ENCODE results near the gene MDM2.
"Not testable (repeated sequence)": the region's sequence is repeated elsewhere in the genome, so short reads cannot be mapped to it uniquely, and the experiment has no call there.

Gene MDM2

DNA sequence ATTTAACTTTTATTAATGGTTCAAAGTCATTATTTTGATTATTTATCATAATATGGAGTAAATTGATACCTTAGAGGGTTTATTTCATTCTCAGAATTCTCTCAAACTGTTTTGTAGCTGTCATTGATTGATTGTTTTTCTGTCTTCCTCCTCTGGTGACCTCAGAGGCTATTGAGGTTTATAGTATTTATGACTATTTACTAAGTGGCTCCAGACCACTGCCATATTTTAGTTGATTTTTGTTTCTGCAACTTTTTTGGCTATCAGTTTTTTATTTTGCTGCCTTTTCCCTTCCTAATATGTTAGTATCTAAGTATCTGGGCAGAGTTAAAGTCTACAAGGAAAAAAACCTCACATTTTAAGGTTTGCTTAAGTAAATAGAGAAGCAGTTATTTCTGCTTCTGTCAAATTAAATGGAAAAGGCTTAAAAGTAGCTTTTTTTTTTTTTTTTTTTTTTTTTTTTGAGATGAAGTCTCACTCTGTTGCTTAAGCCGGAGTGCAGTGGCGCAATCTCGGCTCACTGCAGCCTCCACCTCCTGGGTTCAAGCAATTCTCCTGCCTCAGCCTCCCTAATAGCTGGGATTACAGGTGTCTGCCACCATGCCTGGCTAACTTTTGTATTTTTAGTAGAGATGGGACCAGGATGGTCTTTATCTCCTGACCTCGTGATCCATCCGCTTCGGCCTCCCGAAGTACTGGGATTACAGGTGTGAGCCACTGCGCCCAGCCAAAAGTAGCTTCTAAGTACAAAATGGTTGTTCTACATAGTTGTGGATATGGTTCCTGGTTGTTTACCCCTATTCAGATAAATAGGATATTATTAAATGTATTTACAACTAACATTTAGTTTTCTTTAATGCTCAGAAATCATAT is 8.2 kb downstream of the MDM2 start:
- Histone ChIP-seq H3K4me1 (ENCODE audit: insufficient read depth, low read length) (no peaks in the 10 kb centered on the region), H3K9ac (ENCODE audit: low read depth, low read length) (no peak overlapping the region), H3K27ac (ENCODE audit: low read depth, low read length) (no peak overlapping the region), H3K27me3 (ENCODE audit: insufficient read depth, low read length) (no peaks in the 10 kb centered on the region), H3K36me3 (ENCODE audit: insufficient read depth, low read length) (peaks cover 97% of the 10 kb centered on the region), H3K4me3 (ENCODE audit: low read length) (no peak overlapping the region), H3K9me3 (ENCODE audit: insufficient read depth, low read depth, low read length) (no peaks in the 10 kb centered on the region)
- WGBS, result 96% methylated on average over 8 of the region's 8 CpGs

DNA sequence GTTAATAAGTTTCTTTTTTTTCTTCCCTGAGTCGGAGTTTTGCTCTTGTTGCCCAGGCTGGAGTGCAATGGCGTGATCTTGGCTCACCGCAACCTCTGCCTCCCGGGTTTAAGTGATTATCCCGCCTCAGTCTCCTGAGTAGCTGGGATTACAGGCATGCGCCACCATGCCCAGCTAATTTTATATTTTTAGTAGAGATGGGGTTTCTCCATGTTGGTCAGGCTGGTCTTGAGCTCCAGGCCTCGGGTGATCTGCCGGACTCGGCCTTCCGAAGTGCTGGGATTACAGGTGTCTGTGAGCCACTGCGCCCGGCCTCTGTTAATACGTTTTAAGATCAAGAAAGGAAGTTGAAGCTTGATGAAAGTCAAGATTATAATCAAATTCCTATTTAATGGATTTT is 11.5 kb downstream of the MDM2 start:
- H3K27me3 ChIP-seq (ENCODE audit: insufficient read depth, low read length); H3K9ac ChIP-seq (ENCODE audit: low read depth, low read length); H3K27ac ChIP-seq (ENCODE audit: low read depth, low read length); H3K4me1 ChIP-seq (ENCODE audit: insufficient read depth, low read length); H3K9me3 ChIP-seq (ENCODE audit: insufficient read depth, low read depth, low read length); H3K4me3 ChIP-seq (ENCODE audit: low read length): not testable (repeated sequence)
- peaks cover 98% of the 10 kb centered on the region for H3K36me3 ChIP-seq (ENCODE audit: insufficient read depth, low read length)
- WGBS, result 97% methylated on average over 13 of the region's 13 CpGs

DNA sequence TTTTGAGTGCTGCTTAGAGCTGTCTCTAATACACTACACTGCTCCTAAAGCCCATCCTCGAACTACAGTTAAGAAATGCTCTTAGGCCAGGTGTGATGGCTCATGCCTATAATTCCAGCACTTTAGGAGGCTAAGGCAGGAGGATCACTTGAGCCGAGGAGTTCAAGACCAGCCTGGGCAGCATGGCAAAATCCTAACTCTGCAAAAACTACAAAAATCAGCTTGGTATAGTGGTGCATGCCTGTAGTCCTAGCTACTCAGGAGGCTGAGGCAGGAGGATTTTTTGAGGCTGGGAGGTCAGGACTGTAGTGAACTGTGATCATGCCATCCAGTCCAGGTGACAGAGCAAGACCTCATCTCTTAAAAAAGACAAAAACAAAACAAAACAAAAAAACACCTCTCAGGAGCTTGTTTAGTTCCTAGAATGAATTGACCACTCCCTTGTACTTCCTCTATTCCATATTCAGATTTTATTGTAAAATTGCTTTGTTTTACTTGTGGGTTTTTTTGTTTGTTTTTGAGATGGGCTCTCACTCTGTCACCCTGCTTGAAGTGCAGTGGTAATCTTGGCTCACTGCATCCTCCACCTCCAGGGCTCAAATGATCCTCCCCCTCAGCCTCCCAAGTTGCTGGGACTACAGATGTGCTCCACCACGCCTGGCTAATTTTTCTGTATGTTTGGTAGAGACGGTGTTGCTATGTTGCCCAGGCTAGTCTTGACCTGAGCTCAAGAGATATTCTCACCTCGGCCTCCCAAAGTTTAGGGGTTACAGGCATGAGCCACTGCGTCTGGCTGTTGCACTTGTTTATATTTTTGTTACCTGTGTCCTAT is 13.6 kb downstream of the MDM2 start:
- H3K9me3 ChIP-seq (ENCODE audit: insufficient read depth, low read depth, low read length), result no peaks in the 10 kb centered on the region
- WGBS, result 96% methylated on average over 6 of the region's 6 CpGs
- no peaks in the 10 kb centered on the region for H3K27me3 ChIP-seq (ENCODE audit: insufficient read depth, low read length)
- no peak overlapping the region for H3K4me3 ChIP-seq (ENCODE audit: low read length)
- H3K4me1 ChIP-seq (ENCODE audit: insufficient read depth, low read length), result no peaks in the 10 kb centered on the region
- H3K9ac ChIP-seq (ENCODE audit: low read depth, low read length), result no peak overlapping the region
- no peak overlapping the region for H3K27ac ChIP-seq (ENCODE audit: low read depth, low read length)
- peaks cover 98% of the 10 kb centered on the region for H3K36me3 ChIP-seq (ENCODE audit: insufficient read depth, low read length)

DNA sequence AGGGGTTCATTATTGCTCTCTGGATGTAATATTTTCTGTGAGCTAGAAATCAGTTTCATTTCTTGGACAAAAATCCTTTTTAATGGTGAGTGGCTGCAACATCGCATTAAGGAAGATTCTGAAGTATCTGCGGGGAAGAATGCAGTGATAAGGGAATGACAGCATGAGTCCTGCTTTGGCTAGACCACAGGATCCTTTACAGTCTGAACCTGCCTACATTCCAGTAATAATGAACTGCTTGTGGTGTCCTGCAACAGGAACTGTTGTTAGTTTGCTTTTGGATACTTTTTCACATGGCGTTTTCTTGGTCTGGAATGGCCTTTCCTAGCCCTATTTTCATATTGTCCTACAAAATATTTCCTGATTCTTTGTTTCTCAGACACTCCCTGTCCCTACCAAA is 15.7 kb downstream of the MDM2 start:
- no peak overlapping the region for H3K27ac ChIP-seq (ENCODE audit: low read depth, low read length)

GRCh38 chr12:68824131-68824530 is 16.2 kb downstream of the MDM2 start:
- Histone ChIP-seq H3K27ac (ENCODE audit: low read depth, low read length) (no peak overlapping the region), H3K4me3 (ENCODE audit: low read length) (no peak overlapping the region), H3K4me1 (ENCODE audit: insufficient read depth, low read length) (no peaks in the 10 kb centered on the region), H3K27me3 (ENCODE audit: insufficient read depth, low read length) (no peaks in the 10 kb centered on the region), H3K36me3 (ENCODE audit: insufficient read depth, low read length) (peaks cover 100% of the 10 kb centered on the region), H3K9me3 (ENCODE audit: insufficient read depth, low read depth, low read length) (no peaks in the 10 kb centered on the region), H3K9ac (ENCODE audit: low read depth, low read length) (no peak overlapping the region)
- 100% methylated on average over 4 of the region's 5 CpGs for WGBS

More for the DNA sequence above, 15.7 kb downstream of the MDM2 start:
- Histone ChIP-seq H3K27me3 (ENCODE audit: insufficient read depth, low read length) (no peaks in the 10 kb centered on the region), H3K4me3 (ENCODE audit: low read length) (no peak overlapping the region), H3K4me1 (ENCODE audit: insufficient read depth, low read length) (no peaks in the 10 kb centered on the region), H3K9ac (ENCODE audit: low read depth, low read length) (no peak overlapping the region), H3K36me3 (ENCODE audit: insufficient read depth, low read length) (peaks cover 100% of the 10 kb centered on the region), H3K9me3 (ENCODE audit: insufficient read depth, low read depth, low read length) (no peaks in the 10 kb centered on the region)
- 92% methylated on average over 3 of the region's 3 CpGs for WGBS

- 97% methylated on average over 15 of the region's 16 CpGs for WGBS
- Histone ChIP-seq H3K4me1 (ENCODE audit: insufficient read depth, low read length) (no peaks in the 10 kb centered on the region), H3K27ac (ENCODE audit: low read depth, low read length) (no peak overlapping the region), H3K27me3 (ENCODE audit: insufficient read depth, low read length) (no peaks in the 10 kb centered on the region), H3K4me3 (ENCODE audit: low read length) (no peak overlapping the region), H3K9me3 (ENCODE audit: insufficient read depth, low read depth, low read length) (no peaks in the 10 kb centered on the region), H3K36me3 (ENCODE audit: insufficient read depth, low read length) (peaks cover 100% of the 10 kb centered on the region), H3K9ac (ENCODE audit: low read depth, low read length) (no peak overlapping the region)
These were observed 16.7 kb downstream of the MDM2 start for GRCh38 chr12:68824597-68825250.

GRCh38 chr12:68825569-68826217 is 17.7 kb downstream of the MDM2 start:
- Histone ChIP-seq H3K4me1 (ENCODE audit: insufficient read depth, low read length) (no peaks in the 10 kb centered on the region), H3K27me3 (ENCODE audit: insufficient read depth, low read length) (no peaks in the 10 kb centered on the region), H3K4me3 (ENCODE audit: low read length) (no peak overlapping the region), H3K9me3 (ENCODE audit: insufficient read depth, low read depth, low read length) (no peaks in the 10 kb centered on the region), H3K27ac (ENCODE audit: low read depth, low read length) (no peak overlapping the region), H3K36me3 (ENCODE audit: insufficient read depth, low read length) (peaks cover 98% of the 10 kb centered on the region), H3K9ac (ENCODE audit: low read depth, low read length) (no peak overlapping the region)
- WGBS, result 94% methylated on average over 11 of the region's 11 CpGs

DNA sequence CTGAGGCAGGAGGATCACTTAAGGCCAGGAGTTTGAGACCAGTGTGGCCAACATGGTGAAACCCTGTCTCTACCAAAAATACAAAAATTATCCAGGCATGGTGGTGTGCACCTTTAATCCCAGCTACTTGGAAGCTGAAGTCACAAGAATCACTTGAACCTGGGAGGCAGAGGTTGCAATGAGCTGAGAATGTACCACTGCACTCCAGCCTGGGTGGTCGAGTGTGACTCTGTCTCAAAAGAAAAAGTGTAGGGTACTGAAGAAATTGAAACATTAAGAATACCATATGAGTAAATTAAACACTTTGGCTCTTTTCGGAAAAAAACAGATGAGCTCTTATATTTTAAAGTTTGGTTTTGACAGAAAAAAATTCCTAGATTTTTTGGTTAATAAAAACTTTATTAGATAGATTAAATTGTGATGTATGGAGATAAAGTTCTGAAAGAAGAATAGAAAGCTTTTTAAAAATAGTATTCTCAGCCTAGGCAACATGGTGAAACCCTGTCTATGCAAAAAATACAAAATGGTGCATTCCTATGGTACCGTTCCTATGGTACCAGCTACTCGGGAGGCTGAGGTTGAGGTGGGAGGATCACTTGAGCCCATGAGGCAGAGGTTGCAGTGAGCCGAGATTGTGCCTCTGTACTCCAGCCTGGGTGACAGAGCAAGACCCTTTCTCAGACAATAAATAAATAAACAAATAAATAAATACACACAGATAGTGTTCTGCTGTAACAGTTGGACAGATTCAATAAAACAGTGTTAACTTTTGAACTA is 20.1 kb downstream of the MDM2 start:
- Histone ChIP-seq H3K4me1 (ENCODE audit: insufficient read depth, low read length) (peaks cover 3% of the 10 kb centered on the region; the same call in 1 of the 2 replicates), H3K9me3 (ENCODE audit: insufficient read depth, low read depth, low read length) (no peaks in the 10 kb centered on the region), H3K4me3 (ENCODE audit: low read length) (no peak overlapping the region), H3K27ac (ENCODE audit: low read depth, low read length) (no peak overlapping the region), H3K36me3 (ENCODE audit: insufficient read depth, low read length) (peaks cover 94% of the 10 kb centered on the region), H3K9ac (ENCODE audit: low read depth, low read length) (no peak overlapping the region), H3K27me3 (ENCODE audit: insufficient read depth, low read length) (no peaks in the 10 kb centered on the region)
- WGBS, result 87% methylated on average over 5 of the region's 5 CpGs

DNA sequence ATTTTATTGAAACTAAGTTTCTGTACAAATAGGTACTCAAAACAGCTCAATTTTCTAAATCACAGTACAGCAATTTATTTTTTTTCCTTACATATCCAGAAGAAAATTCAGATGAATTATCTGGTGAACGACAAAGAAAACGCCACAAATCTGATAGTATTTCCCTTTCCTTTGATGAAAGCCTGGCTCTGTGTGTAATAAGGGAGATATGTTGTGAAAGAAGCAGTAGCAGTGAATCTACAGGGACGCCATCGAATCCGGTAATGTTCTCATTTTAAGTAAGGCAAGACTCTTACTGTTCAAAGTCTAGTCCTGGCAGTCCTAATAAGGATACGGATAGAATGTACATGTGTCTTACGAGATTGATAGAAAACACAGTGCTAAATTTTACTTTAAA is 20.7 kb downstream of the MDM2 start:
- peaks cover 3% of the 10 kb centered on the region; the same call in 1 of the 2 replicates for H3K4me1 ChIP-seq (ENCODE audit: insufficient read depth, low read length)
- H3K27ac ChIP-seq (ENCODE audit: low read depth, low read length), result no peak overlapping the region
- no peak overlapping the region for H3K9ac ChIP-seq (ENCODE audit: low read depth, low read length)
- no peaks in the 10 kb centered on the region for H3K27me3 ChIP-seq (ENCODE audit: insufficient read depth, low read length)
- H3K36me3 ChIP-seq (ENCODE audit: insufficient read depth, low read length), result peaks cover 93% of the 10 kb centered on the region
- no peak overlapping the region for H3K4me3 ChIP-seq (ENCODE audit: low read length)
- no peaks in the 10 kb centered on the region for H3K9me3 ChIP-seq (ENCODE audit: insufficient read depth, low read depth, low read length)
- 98% methylated on average over 6 of the region's 7 CpGs for WGBS

- WGBS, result 85% methylated on average over 5 of the region's 6 CpGs
- Histone ChIP-seq H3K4me1 (ENCODE audit: insufficient read depth, low read length) (peaks cover 8% of the 10 kb centered on the region; the same call in 1 of the 2 replicates), H3K27ac (ENCODE audit: low read depth, low read length) (no peak overlapping the region), H3K4me3 (ENCODE audit: low read length) (no peak overlapping the region), H3K27me3 (ENCODE audit: insufficient read depth, low read length) (no peaks in the 10 kb centered on the region), H3K9me3 (ENCODE audit: insufficient read depth, low read depth, low read length) (no peaks in the 10 kb centered on the region), H3K36me3 (ENCODE audit: insufficient read depth, low read length) (peaks cover 92% of the 10 kb centered on the region), H3K9ac (ENCODE audit: low read depth, low read length) (no peak overlapping the region)
These were observed 23.3 kb downstream of the MDM2 start for GRCh38 chr12:68831272-68831671.
